ENCODE data around the gene ZNF687. TPM values are rescaled to one million over a fixed set of nuclear protein-coding genes. Genes with fewer than 3 reads are reported as not detected.

The ZNF687 gene
- total RNA-seq, 1 donor from 2014 or later = 16.2 TPM

- DNase-seq (ENCODE audit: low spot score) = no peak
Measured at GRCh38 chr1:151312411-151312810, 30.3 kb downstream of the ZNF687 start.

- DNase-seq (ENCODE audit: low spot score) = no peak
Measured at GRCh38 chr1:151312826-151313225, 30.7 kb downstream of the ZNF687 start.

GRCh38 chr1:151313501-151313900 lies 31.4 kb downstream of the ZNF687 start:
- DNase-seq (ENCODE audit: low spot score) = no peak

- no peak for DNase-seq (ENCODE audit: low spot score)
Measured at GRCh38 chr1:151314137-151314875, 32.2 kb downstream of the ZNF687 start.

- no peak for DNase-seq (ENCODE audit: low spot score)
Measured at GRCh38 chr1:151315565-151316235, 33.6 kb downstream of the ZNF687 start.

- DNase-seq (ENCODE audit: low spot score) = no peak
Measured at GRCh38 chr1:151318975-151319374, 36.9 kb downstream of the ZNF687 start.

GRCh38 chr1:151324390-151324930 lies 42.4 kb downstream of the ZNF687 start:
- DNase-seq (ENCODE audit: low spot score) = no peak

GRCh38 chr1:151325231-151325630 lies 43.1 kb downstream of the ZNF687 start:
- no peak for DNase-seq (ENCODE audit: low spot score)

GRCh38 chr1:151325646-151326429 lies 43.7 kb downstream of the ZNF687 start:
- DNase-seq (ENCODE audit: low spot score) = no peak

- no peak for DNase-seq (ENCODE audit: low spot score)
Measured at GRCh38 chr1:151326619-151327222, 44.6 kb downstream of the ZNF687 start.

GRCh38 chr1:151327223-151327902 lies 45.3 kb downstream of the ZNF687 start, which contains the start of gene PI4KB:
TSS of gene PI4KB (minus strand) at chr1:151327416. CDS start at chr1:151316481, 10,935 bp downstream.
- no peak for DNase-seq (ENCODE audit: low spot score)

GRCh38 chr1:151327903-151328674 lies 46.0 kb downstream of the ZNF687 start:
- DNase-seq (ENCODE audit: low spot score) = no peak

- no peak for DNase-seq (ENCODE audit: low spot score)
Measured at GRCh38 chr1:151334822-151335221, 52.7 kb downstream of the ZNF687 start.

GRCh38 chr1:151336556-151336955 lies 54.5 kb downstream of the ZNF687 start:
- no peak for DNase-seq (ENCODE audit: low spot score)

- no peak for DNase-seq (ENCODE audit: low spot score)
Measured at GRCh38 chr1:151340870-151341754, 59.0 kb downstream of the ZNF687 start.

Data from mesenteric fat pad (tissue), 1 donor.